Nephron progenitor cell (in vitro differentiated cells): Measurements from ENCODE around the gene SCO1.

Source experiments
- DNase-seq: peaks from one replicate; pipeline ENCODE4 v3.0.0; 2021
- H3K27ac Mint-ChIP-seq: 2 replicates; pipeline ENCODE4 v1.8.0; 2021; ENCODE audit warnings: mild to moderate bottlenecking, moderate library complexity, mixed read lengths
- H3K27me3 Mint-ChIP-seq: 2 replicates; pipeline ENCODE4 v1.8.0; 2021; ENCODE audit warnings: mild to moderate bottlenecking, low read depth, mixed read lengths; ENCODE audit not compliant: poor library complexity
- H3K36me3 Mint-ChIP-seq: 2 replicates; pipeline ENCODE4 v1.8.0; 2021; ENCODE audit warnings: low read depth, mixed read lengths
- H3K4me1 Mint-ChIP-seq: 2 replicates; pipeline ENCODE4 v1.8.0; 2021; ENCODE audit warnings: mixed read lengths
- H3K4me3 Mint-ChIP-seq: 2 replicates; pipeline ENCODE4 v1.8.0; 2021; ENCODE audit warnings: mild to moderate bottlenecking, moderate library complexity, mixed read lengths
- H3K9me3 Mint-ChIP-seq: 2 replicates; pipeline ENCODE4 v1.8.0; 2021; ENCODE audit warnings: mild to moderate bottlenecking, moderate library complexity, mixed read lengths
- CTCF ChIP-seq: fragments of 200-600 bp; sonication (generic); IDR thresholded peaks from 2 replicates; pipeline ENCODE4 v1.5.0; 2021; ENCODE audit warnings: antibody characterized with exemption

The SCO1 gene

GRCh38 chr17:10626390-10626789 lies 70.9 kb downstream of the SCO1 start:
- no peak for TF ChIP-seq CTCF
- Mint-ChIP-seq H3K4me1 (no peaks in the 10 kb centered on the region), H3K4me3 (no peak overlapping the region), H3K9me3 (no peaks in the 10 kb centered on the region), H3K27me3 (peaks cover 7% of the 10 kb centered on the region), H3K36me3 (peaks cover 14% of the 10 kb centered on the region), H3K27ac (no peak overlapping the region)
- no peak for DNase-seq

GRCh38 chr17:10624969-10625368 lies 72.4 kb downstream of the SCO1 start:
- Mint-ChIP-seq H3K27me3 (peaks cover 7% of the 10 kb centered on the region), H3K27ac (no peak overlapping the region), H3K36me3 (peaks cover 10% of the 10 kb centered on the region), H3K9me3 (no peaks in the 10 kb centered on the region), H3K4me3 (no peak overlapping the region), H3K4me1 (no peaks in the 10 kb centered on the region)
- no peak for TF ChIP-seq CTCF
- no peak for DNase-seq

GRCh38 chr17:10623737-10624338 lies 73.5 kb downstream of the SCO1 start:
- Mint-ChIP-seq H3K4me1 (no peaks in the 10 kb centered on the region), H3K36me3 (no peaks in the 10 kb centered on the region), H3K4me3 (no peak overlapping the region), H3K9me3 (no peaks in the 10 kb centered on the region), H3K27me3 (peaks cover 9% of the 10 kb centered on the region), H3K27ac (no peak overlapping the region)
- no peak for DNase-seq
- TF ChIP-seq CTCF: no peak

- H3K4me1 Mint-ChIP-seq: peaks cover 6% of the 10 kb centered on the region
Observed at GRCh38 chr17:10622617-10623485, 74.5 kb downstream of the SCO1 start.

More at GRCh38 chr17:10622617-10623485, 74.5 kb downstream of the SCO1 start:
- Mint-ChIP-seq H3K4me3 (no peak overlapping the region), H3K36me3 (no peaks in the 10 kb centered on the region), H3K27me3 (peaks cover 9% of the 10 kb centered on the region), H3K9me3 (no peaks in the 10 kb centered on the region), H3K27ac (no peak overlapping the region)
- TF ChIP-seq CTCF: no peak
- no peak for DNase-seq
